Adrenal gland (tissue), 12 donors: ENCODE results near the gene CNTNAP2. TPM values are rescaled to one million over a fixed set of nuclear protein-coding genes. Genes with fewer than 3 reads are reported as not detected.

Experiments
- DNase-seq, 7 donors: peaks; one replicate each; pipeline ENCODE4 v3.0.0-alpha.2; 2019 to 2020
- H3K27ac ChIP-seq, 5 donors: fragments of 200-600 bp; sonication (generic) in 4 of 5; 1 replicate in 3 of 5; 2 replicates in 2 of 5; pipeline versions ENCODE4 v1.5.1 to v1.8.0; 2016 to 2020; ENCODE audit warnings: mild to moderate bottlenecking in 1 of 5
- H3K27me3 ChIP-seq: fragments of 200-600 bp; 2 replicates; pipeline ENCODE4 v1.8.0; 2021
- H3K36me3 ChIP-seq, 2 donors: fragments of 200-600 bp; replicated peaks in 1 of 2; 1 replicate in 1 of 2; 2 replicates in 1 of 2; pipeline versions ENCODE4 v1.5.1 to v1.8.0; 2018 to 2022
- H3K4me1 ChIP-seq, 2 donors: fragments of 200-600 bp; replicated peaks in 1 of 2; 1 replicate in 1 of 2; 2 replicates in 1 of 2; pipeline versions ENCODE4 v1.5.1 to v1.8.0; 2018 to 2021
- H3K4me3 ChIP-seq, 4 donors: fragments of 200-600 bp; sonication (generic) in 3 of 4; one replicate each; pipeline ENCODE4 v1.5.1; 2016 to 2018
- H3K9me3 ChIP-seq, 3 donors: fragments of 200-600 bp; sonication (generic) in 1 of 3; replicated peaks in 1 of 3; 1 replicate in 2 of 3; 2 replicates in 1 of 3; pipeline versions ENCODE4 v1.5.1 to v1.8.0; 2016 to 2021
- CTCF ChIP-seq, 6 experiments: fragments of 450-650 bp in 4 of 6; fragments of 200-600 bp in 2 of 6; sonication (generic) in 1 of 6; IDR thresholded peaks; 1 replicate in 5 of 6; 2 replicates in 1 of 6; pipeline versions ENCODE4 v1.5.1 to v1.8.0; 2016 to 2021; ENCODE audit warnings: antibody characterized with exemption in 6 of 6, mild to moderate bottlenecking in 2 of 6, moderate library complexity in 1 of 6
- POLR2A ChIP-seq, 2 donors: fragments of 450-650 bp; IDR thresholded peaks; one replicate each; pipeline ENCODE4 v1.6.1; 2017; ENCODE audit warnings: antibody characterized with exemption in 2 of 2, mild to moderate bottlenecking in 2 of 2, moderate library complexity in 1 of 2
- WGBS, 4 donors: extraction: QIAGEN DNeasy Blood & Tissue Kit in 2 of 4; methylation state at CpG; one replicate each; pipeline versions ENCODE4 v1.1.5 to v1.1.7; 2013 to 2017; 5-methylcytosine and 5-hydroxymethylcytosine counted together
- intact Hi-C, 2 donors: fragments of 100-400 bp; cut with DNase I; formaldehyde crosslinking; loops; one replicate each; pipeline versions ENCODE4 v1.14.1 to v1.15.0; 2022 to 2023
- polyA plus RNA-seq, 3 donors: library from polyadenylated mRNA; stranded (reverse); fragments of 200-250 nt in 2 of 3; fragments of 350-450 nt in 1 of 3; fragmentation: Illumina TruSeq in 1 of 3; extraction: RNeasy Lipid Tissue Mini Kit (QIAGEN cat#74804) in 1 of 3; gene quantifications; one replicate each; pipeline ENCODE4 v1.2.3, GENCODE V29; 2013 to 2014
- total RNA-seq, 9 donors: library from RNA; depleted of rRNA in 4 of 9; stranded (reverse); fragments of >200 nt in 4 of 9; fragments of 120-200 nt in 1 of 9; fragmentation: NEBNext Ultra II Directional in 1 of 9; extraction: Animal tissue kit (Norgen Biotek cat#: 25700) in 1 of 9; gene quantifications; one replicate each; pipeline versions ENCODE4 v1.1.0 to v1.2.4, GENCODE V29; 2013 to 2023
- donor health status: healthy with polysubstance abuse.
- donor health status: Bipolar disorder and iron deficiency.
- donor health status: DM: yes; HTN: yes; CAD: no.
- donor health status: DM: no; HTN: no; CAD: no.
- donor health status: DM: no; HTN: no; CAD: no.
- donor health status: DM: yes; HTN: yes; CAD: no.

Gene CNTNAP2
- total and polyA plus RNA-seq, 12 donors = 0.14 to 6.3 (median 1.8) TPM; not detected in 2

GRCh38 chr7:147013825-147014224 is 897.2 kb downstream of the CNTNAP2 start:
- TF ChIP-seq POLR2A (IDR thresholded peaks at IDR 0.05) (no peak), CTCF (IDR thresholded peaks at IDR 0.05) (no peak)
- WGBS, 4 donors = 71 to 82% (median 78%) methylated on average over 2 of the region's 2 CpGs
- Histone ChIP-seq H3K27me3 (no peaks in the 10 kb centered on the region), H3K4me3 (no peak overlapping the region), H3K36me3 (no peaks in the 10 kb centered on the region), H3K4me1 (no peaks in the 10 kb centered on the region), H3K9me3 (no peaks in the 10 kb centered on the region), H3K27ac (no peak overlapping the region)
- DNase-seq = no peak
- intact Hi-C loops = no loop called here

- H3K27me3 ChIP-seq = no peaks in the 10 kb centered on the region
- 71 to 75% (median 74%) methylated on average over 4 of the region's 4 CpGs for WGBS, 4 donors
- H3K4me1 ChIP-seq = no peaks in the 10 kb centered on the region
- no peak overlapping the region for H3K4me3 ChIP-seq
- DNase-seq = no peak
- no peaks in the 10 kb centered on the region for H3K36me3 ChIP-seq
- TF ChIP-seq POLR2A (IDR thresholded peaks at IDR 0.05) (no peak), CTCF (IDR thresholded peaks at IDR 0.05) (no peak)
- H3K27ac ChIP-seq = no peak overlapping the region
- H3K9me3 ChIP-seq = no peaks in the 10 kb centered on the region
- intact Hi-C loops = no loop called here
These were observed 897.8 kb downstream of the CNTNAP2 start for GRCh38 chr7:147014286-147014955.

- no peak overlapping the region for H3K4me3 ChIP-seq
- WGBS, 4 donors = 79 to 92% (median 87%) methylated on average over 5 of the region's 5 CpGs
These were observed 899.4 kb downstream of the CNTNAP2 start for GRCh38 chr7:147015999-147016398.

GRCh38 chr7:147022056-147022455 is 905.5 kb downstream of the CNTNAP2 start:
- WGBS, 4 donors = 59 to 78% (median 71%) methylated on average over 2 of the region's 2 CpGs
- no peak overlapping the region for H3K4me3 ChIP-seq
- H3K4me1 ChIP-seq = no peaks in the 10 kb centered on the region
- no peak for TF ChIP-seq POLR2A (IDR thresholded peaks at IDR 0.05)
- no peak for TF ChIP-seq CTCF (IDR thresholded peaks at IDR 0.05)
- no peaks in the 10 kb centered on the region for H3K9me3 ChIP-seq
- intact Hi-C loops = no loop called here
- no peak for DNase-seq
- no peak overlapping the region for H3K27ac ChIP-seq
- H3K27me3 ChIP-seq = no peaks in the 10 kb centered on the region
- no peaks in the 10 kb centered on the region for H3K36me3 ChIP-seq

More at GRCh38 chr7:147015999-147016398, 899.4 kb downstream of the CNTNAP2 start:
- Histone ChIP-seq H3K4me1 (no peaks in the 10 kb centered on the region), H3K27me3 (no peaks in the 10 kb centered on the region), H3K27ac (no peak overlapping the region), H3K36me3 (no peaks in the 10 kb centered on the region), H3K9me3 (no peaks in the 10 kb centered on the region)
- intact Hi-C loops = no loop called here
- TF ChIP-seq POLR2A (IDR thresholded peaks at IDR 0.05) (no peak), CTCF (IDR thresholded peaks at IDR 0.05) (no peak)
- DNase-seq = no peak
